DND-41 (cell line): ENCODE data around the gene ACSM6.
A peak's percentile ranks its signal among the peaks of the same experiment; 100 is the strongest.

Experiments
- CTCF ChIP-seq: IDR thresholded peaks from 2 replicates; pipeline ENCODE4 v1.5.1; 2012; ENCODE audit warnings: borderline replicate concordance, low read length, moderate library complexity, mild to moderate bottlenecking; ENCODE audit not compliant: poor library complexity, severe bottlenecking; ENCODE audit errors: extremely low read depth
- EZH2 ChIP-seq: IDR thresholded peaks from 3 replicates; pipeline ENCODE4 v1.6.1; 2012; ENCODE audit warnings: borderline replicate concordance, low read depth, mild to moderate bottlenecking, moderate library complexity, low read length, inconsistent platforms; ENCODE audit not compliant: severe bottlenecking

DNA sequence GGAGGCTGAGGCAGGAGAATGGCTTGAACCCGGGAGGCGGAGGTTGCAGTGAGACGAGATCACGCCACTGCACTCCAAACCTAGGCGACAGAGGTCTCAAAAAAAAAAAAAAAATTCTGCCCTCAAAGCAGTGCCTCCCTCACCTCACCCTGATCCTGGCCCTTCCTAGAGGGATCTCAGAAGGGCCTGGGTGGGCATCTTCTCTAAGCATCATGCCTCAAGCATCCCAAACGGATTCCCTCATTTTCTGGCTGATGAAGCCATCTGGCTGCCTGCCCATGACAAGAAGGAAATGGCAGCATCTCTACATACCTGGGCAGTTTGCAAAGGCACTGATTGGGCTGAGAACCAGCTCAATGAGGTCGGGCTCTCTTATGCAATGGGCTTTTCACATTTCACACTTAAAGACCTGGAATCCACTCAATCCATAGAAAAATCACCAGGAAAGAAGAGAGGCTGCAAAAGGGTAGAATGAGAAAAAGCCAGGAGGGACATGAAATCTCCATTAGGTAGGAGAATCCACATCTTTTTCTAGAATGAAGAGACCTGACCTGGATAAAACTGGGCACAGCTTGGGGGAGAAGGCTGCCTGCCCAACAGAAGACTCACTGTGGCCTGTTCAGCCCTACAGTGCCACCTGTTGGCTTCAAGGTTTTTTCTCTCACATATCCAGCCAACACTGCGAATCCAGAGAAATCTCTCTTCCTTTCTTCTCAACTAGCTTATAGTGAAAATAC lies 48.7 kb downstream of the ACSM6 start:
- TF ChIP-seq CTCF (peak; percentile 63), EZH2 (no peak)
